Neural cell (in vitro differentiated cells): Measurements from ENCODE around the gene TTC39C. TPM values are rescaled to one million over a fixed set of nuclear protein-coding genes. Genes with fewer than 3 reads are reported as not detected.

ENCODE experiments used
- H2AFZ ChIP-seq: fragments of 200-600, 300-800 bp; sonication (generic), shearing (Covaris generic); 2 replicates; pipeline ENCODE4 v1.6.0; 2014; ENCODE audit warnings: low read depth, mild to moderate bottlenecking, antibody characterized with exemption, low read length, moderate library complexity
- H3F3A ChIP-seq: fragments of 200-600 bp; shearing (Covaris generic); 2 replicates; pipeline ENCODE4 v1.6.1; 2016; ENCODE audit warnings: mild to moderate bottlenecking, moderate library complexity, mixed read lengths, antibody characterized with exemption, low read length; ENCODE audit not compliant: insufficient read depth, poor library complexity, severe bottlenecking
- H3K27ac ChIP-seq: fragments of 200-600, 300-800 bp; sonication (generic), shearing (Covaris generic); 2 replicates; pipeline ENCODE4 v1.5.1; 2014; ENCODE audit warnings: mild to moderate bottlenecking, low read length, moderate library complexity
- H3K27me3 ChIP-seq: fragments of 300-800, 200-600 bp; sonication (generic), shearing (Covaris generic); 2 replicates; pipeline ENCODE4 v1.6.0; 2014; ENCODE audit warnings: mild to moderate bottlenecking, low read depth, low read length, moderate library complexity; ENCODE audit not compliant: insufficient read depth
- H3K36me3 ChIP-seq: fragments of 300-800, 200-600 bp; sonication (generic), shearing (Covaris generic); 2 replicates; pipeline ENCODE4 v1.5.1; 2014; ENCODE audit warnings: mild to moderate bottlenecking, antibody characterized with exemption, low read length, moderate library complexity; ENCODE audit not compliant: insufficient read depth
- H3K4me2 ChIP-seq: fragments of 300-800, 200-600 bp; sonication (generic), shearing (Covaris generic); 2 replicates; pipeline ENCODE4 v1.6.0; 2014; ENCODE audit warnings: mild to moderate bottlenecking, low read length
- H3K4me3 ChIP-seq: fragments of 300-800, 200-600 bp; sonication (generic), shearing (Covaris generic); 2 replicates; pipeline ENCODE4 v1.5.1; 2014; ENCODE audit warnings: mild to moderate bottlenecking, low read length, moderate library complexity
- H3K79me2 ChIP-seq: fragments of 200-600 bp; shearing (Covaris generic); replicated peaks from 2 replicates; pipeline ENCODE4 v1.6.0; 2014; ENCODE audit warnings: mild to moderate bottlenecking, low read length, moderate library complexity; ENCODE audit not compliant: insufficient read depth
- H3K9ac ChIP-seq: fragments of 300-800, 200-600 bp; sonication (generic), shearing (Covaris generic); 2 replicates; pipeline ENCODE4 v1.6.1; 2016; ENCODE audit warnings: mild to moderate bottlenecking, low read length, mixed read lengths
- H3K9me2 ChIP-seq: fragments of 200-600 bp; shearing (Covaris generic); 2 replicates; pipeline ENCODE4 v1.6.1; 2016; ENCODE audit warnings: mild to moderate bottlenecking, low read length, mixed read lengths; ENCODE audit not compliant: insufficient read depth
- H3K9me3 ChIP-seq: fragments of 200-600, 300-800 bp; sonication (generic), shearing (Covaris generic); 2 replicates; pipeline ENCODE4 v1.6.1; 2016; ENCODE audit warnings: mild to moderate bottlenecking, mixed run types, low read length, moderate library complexity, mixed read lengths
- H4K20me1 ChIP-seq: fragments of 200-600 bp; shearing (Covaris generic); 2 replicates; pipeline ENCODE4 v1.6.1; 2016; ENCODE audit warnings: mild to moderate bottlenecking, mixed run types; ENCODE audit not compliant: insufficient read depth
- EP300 ChIP-seq: fragments of 450-650 bp; conservative IDR thresholded peaks from 2 replicates; pipeline ENCODE4 v1.6.1; 2014; ENCODE audit warnings: antibody characterized with exemption, mild to moderate bottlenecking, moderate library complexity; ENCODE audit not compliant: poor library complexity, severe bottlenecking
- EZH2 ChIP-seq: fragments of 200-600, 300-800 bp; shearing (Covaris generic), sonication (generic); IDR thresholded peaks from 2 replicates; pipeline ENCODE4 v1.6.1; 2014; ENCODE audit warnings: antibody characterized with exemption, low read length, borderline replicate concordance, mild to moderate bottlenecking; ENCODE audit not compliant: insufficient read depth, poor library complexity, severe bottlenecking
- MXI1 ChIP-seq: fragments of 450-650 bp; conservative IDR thresholded peaks from 2 replicates; pipeline ENCODE4 v1.6.1; 2014; ENCODE audit warnings: antibody characterized with exemption, mild to moderate bottlenecking; ENCODE audit not compliant: poor library complexity, severe bottlenecking
- POLR2AphosphoS5 ChIP-seq: IDR thresholded peaks from 2 replicates; pipeline ENCODE4 v1.6.1; 2012
- RAD21 ChIP-seq: fragments of 450-650 bp; conservative IDR thresholded peaks from 2 replicates; pipeline ENCODE4 v1.6.1; 2014; ENCODE audit warnings: antibody characterized with exemption, mild to moderate bottlenecking, moderate library complexity
- SMC3 ChIP-seq: fragments of 450-650 bp; conservative IDR thresholded peaks from 2 replicates; pipeline ENCODE4 v1.6.1; 2014; ENCODE audit warnings: antibody characterized with exemption, mild to moderate bottlenecking, moderate library complexity; ENCODE audit not compliant: poor library complexity
- TAF1 ChIP-seq: IDR thresholded peaks from 2 replicates; pipeline ENCODE4 v1.6.1; 2012; ENCODE audit warnings: low read depth
- polyA minus RNA-seq: library from RNA; depleted of rRNA, polyadenylated mRNA; stranded (reverse); fragments of >200 nt; gene quantifications from 2 replicates; pipeline ENCODE4 v1.2.3, GENCODE V29; 2014
- polyA plus RNA-seq: library from polyadenylated mRNA; depleted of rRNA; stranded (reverse); fragments of >200 nt; gene quantifications from 2 replicates; pipeline ENCODE4 v1.2.3, GENCODE V29; 2014
- TF ChIP-seq, protein P1 (sequence below): IDR thresholded peaks from 2 replicates; pipeline ENCODE4 v1.6.1; 2012; ENCODE audit warnings: borderline replicate concordance
- TF ChIP-seq, protein P2 (sequence below): fragments of 450-650 bp; IDR thresholded peaks from 2 replicates; pipeline ENCODE4 v1.5.1; 2014; ENCODE audit warnings: antibody characterized with exemption, mild to moderate bottlenecking, moderate library complexity; ENCODE audit not compliant: poor library complexity, severe bottlenecking

Gene TTC39C
- polyA plus RNA-seq (19.9 and 29.7 TPM in 2 replicates), polyA minus RNA-seq (61.4 and 62.5 TPM in 2 replicates)

DNA sequence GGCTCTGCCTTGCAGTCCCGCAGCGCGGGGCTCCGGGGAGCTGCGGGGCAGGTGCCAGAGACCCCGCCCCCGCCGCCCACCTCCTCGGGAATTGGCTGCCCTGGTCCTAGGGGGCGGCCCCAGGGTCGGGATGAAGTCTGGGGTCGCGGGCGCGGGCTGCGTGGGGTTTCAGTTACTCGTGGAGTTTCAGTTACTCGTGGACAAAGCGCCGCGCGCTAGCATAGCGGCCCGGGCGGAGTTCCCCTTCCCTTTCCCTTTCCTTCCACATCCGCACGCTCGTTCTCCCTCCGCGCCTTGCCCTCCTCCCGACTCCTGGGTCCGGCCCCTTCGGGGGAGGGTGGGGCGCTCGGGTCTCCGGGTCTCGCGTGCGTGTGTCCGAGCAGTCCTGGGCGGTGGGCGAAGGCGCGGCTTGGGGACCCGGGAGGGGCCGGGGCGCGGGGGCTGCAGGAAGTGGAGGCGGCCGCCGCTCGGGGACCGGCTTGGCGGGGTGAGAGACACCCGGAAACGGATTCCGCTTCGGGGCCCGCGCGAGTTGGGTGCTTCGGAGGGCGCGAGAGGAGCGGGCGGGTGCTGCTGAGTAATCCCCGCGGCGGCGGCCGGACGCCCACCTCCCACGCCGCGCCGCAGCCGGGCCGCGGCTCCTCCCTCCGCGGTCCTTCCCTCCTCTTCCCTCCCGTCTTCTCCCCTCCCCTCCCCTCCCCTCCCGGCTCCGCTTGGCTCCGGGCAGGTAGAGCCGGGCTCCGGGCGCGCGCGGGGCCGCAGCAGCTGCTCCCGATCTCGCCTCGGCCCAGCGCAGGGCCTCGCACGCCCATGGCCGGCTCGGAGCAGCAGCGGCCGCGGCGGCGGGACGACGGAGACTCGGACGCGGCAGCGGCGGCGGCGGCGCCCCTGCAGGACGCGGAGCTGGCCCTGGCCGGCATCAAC lies at the start of gene TTC39C:
Gene TTC39C, plus strand, starts transcription at position 693 of the 924 bp plus-strand sequence. Its CDS starts 118 bp downstream, at position 811.
- no peak for TF ChIP-seq RAD21
- no peak for TF ChIP-seq EZH2
- no peak for TF ChIP-seq SMC3
- TF ChIP-seq, protein P1, sequence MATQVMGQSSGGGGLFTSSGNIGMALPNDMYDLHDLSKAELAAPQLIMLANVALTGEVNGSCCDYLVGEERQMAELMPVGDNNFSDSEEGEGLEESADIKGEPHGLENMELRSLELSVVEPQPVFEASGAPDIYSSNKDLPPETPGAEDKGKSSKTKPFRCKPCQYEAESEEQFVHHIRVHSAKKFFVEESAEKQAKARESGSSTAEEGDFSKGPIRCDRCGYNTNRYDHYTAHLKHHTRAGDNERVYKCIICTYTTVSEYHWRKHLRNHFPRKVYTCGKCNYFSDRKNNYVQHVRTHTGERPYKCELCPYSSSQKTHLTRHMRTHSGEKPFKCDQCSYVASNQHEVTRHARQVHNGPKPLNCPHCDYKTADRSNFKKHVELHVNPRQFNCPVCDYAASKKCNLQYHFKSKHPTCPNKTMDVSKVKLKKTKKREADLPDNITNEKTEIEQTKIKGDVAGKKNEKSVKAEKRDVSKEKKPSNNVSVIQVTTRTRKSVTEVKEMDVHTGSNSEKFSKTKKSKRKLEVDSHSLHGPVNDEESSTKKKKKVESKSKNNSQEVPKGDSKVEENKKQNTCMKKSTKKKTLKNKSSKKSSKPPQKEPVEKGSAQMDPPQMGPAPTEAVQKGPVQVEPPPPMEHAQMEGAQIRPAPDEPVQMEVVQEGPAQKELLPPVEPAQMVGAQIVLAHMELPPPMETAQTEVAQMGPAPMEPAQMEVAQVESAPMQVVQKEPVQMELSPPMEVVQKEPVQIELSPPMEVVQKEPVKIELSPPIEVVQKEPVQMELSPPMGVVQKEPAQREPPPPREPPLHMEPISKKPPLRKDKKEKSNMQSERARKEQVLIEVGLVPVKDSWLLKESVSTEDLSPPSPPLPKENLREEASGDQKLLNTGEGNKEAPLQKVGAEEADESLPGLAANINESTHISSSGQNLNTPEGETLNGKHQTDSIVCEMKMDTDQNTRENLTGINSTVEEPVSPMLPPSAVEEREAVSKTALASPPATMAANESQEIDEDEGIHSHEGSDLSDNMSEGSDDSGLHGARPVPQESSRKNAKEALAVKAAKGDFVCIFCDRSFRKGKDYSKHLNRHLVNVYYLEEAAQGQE: no peak
- TF ChIP-seq MXI1: peak; percentile 28
- peak within 1 kb of the TSS; percentile 73 for H3K27ac ChIP-seq

DNA sequence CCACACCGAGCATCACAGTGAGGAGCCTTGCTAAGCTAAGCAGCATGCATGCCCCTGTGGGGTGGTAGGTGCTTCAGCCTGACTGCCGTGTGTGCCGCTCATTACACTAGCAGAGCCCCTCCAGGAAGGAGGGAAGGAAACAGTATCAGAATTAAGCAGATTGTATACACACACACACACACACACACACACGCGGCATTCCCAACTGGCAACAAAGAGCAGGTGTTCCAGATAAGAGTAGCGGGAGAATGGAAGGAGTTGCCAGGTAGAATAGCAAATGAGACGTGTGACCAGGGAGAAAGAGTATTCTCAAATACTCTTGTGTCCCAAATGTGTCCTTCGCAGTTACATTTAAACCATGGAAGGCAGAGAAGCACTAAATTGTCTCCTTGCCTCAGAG lies 47.6 kb upstream of the TTC39C start:
- no peaks in the 10 kb centered on the region for H3K79me2 ChIP-seq
- no peaks in the 10 kb centered on the region for H4K20me1 ChIP-seq
- H3F3A ChIP-seq: no peaks in the 10 kb centered on the region
- no peak overlapping the region for H3K4me3 ChIP-seq
- H2AFZ ChIP-seq: no peak overlapping the region
- no peaks in the 10 kb centered on the region for H3K9me3 ChIP-seq
- H3K27me3 ChIP-seq: no peaks in the 10 kb centered on the region
- H3K4me2 ChIP-seq: no peak overlapping the region
- H3K9me2 ChIP-seq: no peaks in the 10 kb centered on the region
- no peak overlapping the region for H3K27ac ChIP-seq
- H3K9ac ChIP-seq: no peak overlapping the region
- TF ChIP-seq TAF1 (no peak), POLR2AphosphoS5 (no peak), EP300 (no peak), EZH2 (no peak), RAD21 (no peak), MXI1 (no peak), SMC3 (no peak)
- TF ChIP-seq, protein P2, sequence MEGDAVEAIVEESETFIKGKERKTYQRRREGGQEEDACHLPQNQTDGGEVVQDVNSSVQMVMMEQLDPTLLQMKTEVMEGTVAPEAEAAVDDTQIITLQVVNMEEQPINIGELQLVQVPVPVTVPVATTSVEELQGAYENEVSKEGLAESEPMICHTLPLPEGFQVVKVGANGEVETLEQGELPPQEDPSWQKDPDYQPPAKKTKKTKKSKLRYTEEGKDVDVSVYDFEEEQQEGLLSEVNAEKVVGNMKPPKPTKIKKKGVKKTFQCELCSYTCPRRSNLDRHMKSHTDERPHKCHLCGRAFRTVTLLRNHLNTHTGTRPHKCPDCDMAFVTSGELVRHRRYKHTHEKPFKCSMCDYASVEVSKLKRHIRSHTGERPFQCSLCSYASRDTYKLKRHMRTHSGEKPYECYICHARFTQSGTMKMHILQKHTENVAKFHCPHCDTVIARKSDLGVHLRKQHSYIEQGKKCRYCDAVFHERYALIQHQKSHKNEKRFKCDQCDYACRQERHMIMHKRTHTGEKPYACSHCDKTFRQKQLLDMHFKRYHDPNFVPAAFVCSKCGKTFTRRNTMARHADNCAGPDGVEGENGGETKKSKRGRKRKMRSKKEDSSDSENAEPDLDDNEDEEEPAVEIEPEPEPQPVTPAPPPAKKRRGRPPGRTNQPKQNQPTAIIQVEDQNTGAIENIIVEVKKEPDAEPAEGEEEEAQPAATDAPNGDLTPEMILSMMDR: no peak
- TF ChIP-seq, protein P1: no peak
- H3K36me3 ChIP-seq: no peaks in the 10 kb centered on the region

More for the DNA sequence above, at the start of gene TTC39C:
- Histone ChIP-seq H3K79me2 (peaks cover 30% of the 10 kb centered on the region), H3K9me3 (no peaks in the 10 kb centered on the region), H3F3A (no peaks in the 10 kb centered on the region), H3K4me2 (peak within 1 kb of the TSS; percentile 67), H3K36me3 (no peaks in the 10 kb centered on the region), H3K27me3 (no peaks in the 10 kb centered on the region), H4K20me1 (no peaks in the 10 kb centered on the region), H3K9me2 (no peaks in the 10 kb centered on the region), H2AFZ (peak within 1 kb of the TSS; percentile 77), H3K4me3 (peak within 1 kb of the TSS; percentile 93), H3K9ac (peak within 1 kb of the TSS; percentile 79)
